ENCODE results near the gene PCSK7.
"Not testable (repeated sequence)": the region's sequence is repeated elsewhere in the genome, so short reads cannot be mapped to it uniquely, and the experiment has no call there.

Gene PCSK7

GRCh38 chr11:117185736-117186430 is 46.0 kb downstream of the PCSK7 start:
- no peak for TF ChIP-seq CTCF (conservative IDR thresholded peaks at IDR 0.05; ENCODE audit: control insufficient read depth, insufficient read depth, low read depth, low read length)
- no peak overlapping the region for H3K4me3 ChIP-seq (ENCODE audit: control insufficient read depth, low read depth, low read length)
- no peak for DNase-seq (ENCODE audit: low read depth)

- no peak for DNase-seq (ENCODE audit: low read depth)
- TF ChIP-seq CTCF (conservative IDR thresholded peaks at IDR 0.05; ENCODE audit: control insufficient read depth, insufficient read depth, low read depth, low read length), result no peak
- H3K4me3 ChIP-seq (ENCODE audit: control insufficient read depth, low read depth, low read length), result no peak overlapping the region
These were observed 48.0 kb downstream of the PCSK7 start for GRCh38 chr11:117183724-117184349.

- H3K4me3 ChIP-seq (ENCODE audit: control insufficient read depth, low read depth, low read length); DNase-seq (ENCODE audit: low read depth): not testable (repeated sequence)
These were observed 48.7 kb downstream of the PCSK7 start for GRCh38 chr11:117183178-117183577.

GRCh38 chr11:117182551-117182935 is 49.3 kb downstream of the PCSK7 start:
- TF ChIP-seq CTCF (conservative IDR thresholded peaks at IDR 0.05; ENCODE audit: control insufficient read depth, insufficient read depth, low read depth, low read length), result no peak

GRCh38 chr11:117181586-117182550 is 50.0 kb downstream of the PCSK7 start:
- no peak for DNase-seq (ENCODE audit: low read depth)
- TF ChIP-seq CTCF (conservative IDR thresholded peaks at IDR 0.05; ENCODE audit: control insufficient read depth, insufficient read depth, low read depth, low read length), result no peak
- H3K4me3 ChIP-seq (ENCODE audit: control insufficient read depth, low read depth, low read length), result no peak overlapping the region

More at GRCh38 chr11:117182551-117182935, 49.3 kb downstream of the PCSK7 start:
- no peak overlapping the region for H3K4me3 ChIP-seq (ENCODE audit: control insufficient read depth, low read depth, low read length)
- no peak for DNase-seq (ENCODE audit: low read depth)

- DNase-seq (ENCODE audit: low read depth), result peak; percentile 82
- H3K4me3 ChIP-seq (ENCODE audit: control insufficient read depth, low read depth, low read length), result no peak overlapping the region
- peak; percentile 89 for TF ChIP-seq CTCF (conservative IDR thresholded peaks at IDR 0.05; ENCODE audit: control insufficient read depth, insufficient read depth, low read depth, low read length)
These were observed 51.0 kb downstream of the PCSK7 start for GRCh38 chr11:117180661-117181585.

All from fibroblast of mammary gland (primary cell).